A549 (cell line): ENCODE results near the gene FRMD8. TPM values are rescaled to one million over a fixed set of nuclear protein-coding genes. Genes with fewer than 3 reads are reported as not detected.

ENCODE experiments used
- ATOH8 ChIP-seq: fragments of 250-450 bp; sonication (Bioruptor Pico); IDR thresholded peaks from 2 replicates; pipeline ENCODE4 v1.5.0; 2020; ENCODE audit warnings: low read depth, mild to moderate bottlenecking, moderate library complexity
- CHD2 ChIP-seq: fragments of 150-350 bp; IDR thresholded peaks from 2 replicates; pipeline ENCODE4 v1.6.1; 2014; ENCODE audit warnings: low read length; ENCODE audit not compliant: partially characterized antibody
- CHD4 ChIP-seq: fragments of 200-600 bp; sonication (generic); IDR thresholded peaks from 2 replicates; pipeline ENCODE4 v1.6.1; 2016; ENCODE audit warnings: antibody characterized with exemption, mild to moderate bottlenecking, borderline replicate concordance
- E2F6 ChIP-seq: IDR thresholded peaks from 2 replicates; pipeline ENCODE4 v1.6.1; 2012; ENCODE audit warnings: low read depth, borderline replicate concordance
- EHMT2 ChIP-seq: fragments of 200-600 bp; sonication (generic); IDR thresholded peaks from 2 replicates; pipeline ENCODE4 v1.6.1; 2016; ENCODE audit warnings: antibody characterized with exemption, low read depth, mild to moderate bottlenecking, moderate library complexity
- EP300 ChIP-seq, 2 experiments: fragments of >200 bp; sonication (Bioruptor Twin); formaldehyde crosslinking; IDR thresholded peaks; 2 replicates in 1 of 2; 3 replicates in 1 of 2; pipeline ENCODE4 v1.6.1; 2016 to 2017
- ESRRA ChIP-seq: fragments of 150-350 bp; IDR thresholded peaks from 2 replicates; pipeline ENCODE4 v1.6.1; 2014; ENCODE audit warnings: mild to moderate bottlenecking, low read length, borderline replicate concordance
- FOSB ChIP-seq: fragments of 250-450 bp; sonication (Bioruptor Pico); IDR thresholded peaks from 2 replicates; pipeline ENCODE4 v1.5.0; 2020; ENCODE audit warnings: mild to moderate bottlenecking, moderate library complexity
- FOXS1 ChIP-seq: fragments of 250-450 bp; sonication (Bioruptor Pico); IDR thresholded peaks from 2 replicates; pipeline ENCODE4 v1.5.0; 2020; ENCODE audit warnings: mild to moderate bottlenecking, moderate library complexity
- GATA3 ChIP-seq: IDR thresholded peaks from 2 replicates; pipeline ENCODE4 v1.6.1; 2012; ENCODE audit warnings: borderline replicate concordance
- HEYL ChIP-seq: fragments of 250-450 bp; sonication (Bioruptor Pico); IDR thresholded peaks from 2 replicates; pipeline ENCODE4 v1.8.0; 2021; ENCODE audit warnings: mild to moderate bottlenecking, moderate library complexity
- HOXB5 ChIP-seq: fragments of 250-450 bp; sonication (Bioruptor Pico); IDR thresholded peaks from 2 replicates; pipeline ENCODE4 v1.5.0; 2020; ENCODE audit warnings: mild to moderate bottlenecking, moderate library complexity
- JUN ChIP-seq, 2 experiments: fragments of >200 bp; sonication (Bioruptor Twin); formaldehyde crosslinking; IDR thresholded peaks; 2 replicates in 1 of 2; 3 replicates in 1 of 2; pipeline ENCODE4 v1.6.1; 2016 to 2017
- JUNB ChIP-seq: fragments of >200 bp; sonication (Bioruptor Twin); formaldehyde crosslinking; IDR thresholded peaks from 2 replicates; pipeline ENCODE4 v1.6.1; 2016
- KDM1A ChIP-seq: fragments of 200-600 bp; sonication (generic); IDR thresholded peaks from 2 replicates; pipeline ENCODE4 v1.6.1; 2016; ENCODE audit warnings: low read depth, mild to moderate bottlenecking
- MAFK ChIP-seq: fragments of 450-650 bp; IDR thresholded peaks from 2 replicates; pipeline ENCODE4 v1.6.1; 2014; ENCODE audit not compliant: partially characterized antibody
- MAX ChIP-seq: IDR thresholded peaks from 2 replicates; pipeline ENCODE4 v1.6.1; 2012
- NFE2L2 ChIP-seq: fragments of 150-350 bp; conservative IDR thresholded peaks from 2 replicates; pipeline ENCODE4 v1.6.1; 2014; ENCODE audit warnings: low read length
- NR3C1 ChIP-seq: fragments of >200 bp; sonication (Bioruptor Twin); formaldehyde crosslinking; IDR thresholded peaks from 3 replicates; pipeline ENCODE4 v1.6.1; 2017
- POLR2A ChIP-seq: IDR thresholded peaks from 2 replicates; pipeline ENCODE4 v1.6.1; 2012; ENCODE audit warnings: mild to moderate bottlenecking, low read length
- RCOR1 ChIP-seq: fragments of 150-350 bp; IDR thresholded peaks from 2 replicates; pipeline ENCODE4 v1.6.1; 2014; ENCODE audit warnings: antibody characterized with exemption, low read length, low read depth
- RFX5 ChIP-seq: fragments of 450-650 bp; IDR thresholded peaks from 2 replicates; pipeline ENCODE4 v1.7.1; 2014; ENCODE audit warnings: antibody characterized with exemption, mild to moderate bottlenecking, moderate library complexity
- RNF2 ChIP-seq: fragments of 200-600 bp; sonication (generic); IDR thresholded peaks from 2 replicates; pipeline ENCODE4 v1.6.1; 2016; ENCODE audit warnings: low read depth, mild to moderate bottlenecking, antibody characterized with exemption, moderate library complexity, borderline replicate concordance
- TP53 ChIP-seq: fragments of 250-450 bp; sonication (Bioruptor Pico); IDR thresholded peaks from 2 replicates; pipeline ENCODE4 v1.5.0; 2021; ENCODE audit warnings: mild to moderate bottlenecking, moderate library complexity
- ZSCAN20 ChIP-seq: fragments of 250-450 bp; sonication (Bioruptor Pico); IDR thresholded peaks from 2 replicates; pipeline ENCODE4 v1.8.0; 2022; ENCODE audit warnings: mild to moderate bottlenecking, moderate library complexity
- polyA plus RNA-seq, 4 experiments: library from polyadenylated mRNA; depleted of rRNA in 3 of 4; stranded (reverse); fragments of >200 nt; fragmentation: RNase III in 1 of 4; extraction: RNeasy Plus Mini Kit Qiagen cat#74134 plus additional on column Dnase treatment in 1 of 4; gene quantifications; 2 replicates in 3 of 4; 3 replicates in 1 of 4; pipeline ENCODE4 v1.2.3, GENCODE V29; 2011 to 2017
- TF ChIP-seq, protein P1 (sequence below): fragments of 150-350 bp; IDR thresholded peaks from 2 replicates; pipeline ENCODE4 v1.6.1; 2014; ENCODE audit warnings: low read depth, mild to moderate bottlenecking, low read length
- TF ChIP-seq, protein P2 (sequence below): IDR thresholded peaks from 2 replicates; pipeline ENCODE4 v1.6.1; 2012

The FRMD8 gene
- polyA plus RNA-seq, 2 of the 4 experiments (the other 2 are of a cell fraction), result 12.9 to 20.0 TPM

DNA sequence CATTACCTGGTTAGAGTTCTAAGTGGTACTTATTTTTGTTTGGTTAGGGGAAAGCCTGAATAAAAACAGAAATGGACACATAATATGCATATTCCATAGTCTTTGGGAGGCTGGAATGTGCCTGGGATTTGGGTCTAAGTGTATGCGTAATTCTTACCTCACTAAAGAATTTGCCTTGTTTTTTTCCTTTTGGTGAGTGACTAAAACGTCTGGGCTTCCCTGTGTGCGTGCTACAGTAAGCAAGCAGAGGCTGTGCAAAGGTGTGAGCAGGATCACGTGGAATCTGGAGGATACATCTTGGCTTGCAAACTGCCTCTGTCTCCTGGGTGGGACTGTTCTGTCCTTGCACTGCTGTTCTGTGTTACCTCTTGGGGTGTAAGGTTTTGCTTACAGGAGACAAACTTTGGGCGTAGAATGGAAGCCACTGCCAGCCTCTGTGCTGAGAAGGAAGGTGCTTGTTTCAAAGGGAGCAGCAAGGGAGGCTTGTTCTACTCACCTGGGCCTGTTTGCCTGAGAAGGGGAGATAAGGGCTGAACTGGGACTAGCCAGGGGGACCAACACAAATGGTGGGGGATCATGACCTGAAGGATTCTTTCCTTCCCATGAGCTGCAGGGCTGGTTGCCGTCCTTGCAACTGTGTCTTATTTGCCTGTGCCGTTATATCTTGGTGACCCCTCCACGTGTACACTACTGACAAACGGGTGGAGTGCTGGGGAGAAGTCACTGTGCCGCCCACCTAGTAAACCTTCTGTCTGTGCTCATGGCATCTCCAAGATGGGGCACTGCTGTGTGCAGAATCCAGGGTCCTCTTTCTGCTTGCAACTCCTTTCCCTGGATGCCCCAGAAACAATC, 40.6 kb downstream of the FRMD8 start (continued):
- TF ChIP-seq GATA3 (peak; percentile 39; the same call in 1 of the 2 replicates), ZSCAN20 (CRISPR knock-in tag) (peak; percentile 86), NFE2L2 (no peak), JUN (IDR thresholded peaks at IDR 0.05) (peak; percentile 83 to 96; a peak in 4 of 5 replicates), TP53 (CRISPR knock-in tag) (peak; percentile 98), EP300 (IDR thresholded peaks at IDR 0.05) (no peak), FOXS1 (peak; percentile 36; the same call in 1 of the 2 replicates), HEYL (no peak; the same call in 1 of the 2 replicates), RFX5 (no peak), CHD2 (peak; percentile 63), MAX (no peak; the same call in 1 of the 2 replicates), RCOR1 (no peak), JUNB (no peak), E2F6 (peak; percentile 47; the same call in 1 of the 2 replicates), KDM1A (no peak), NR3C1 (no peak), EHMT2 (no peak), RNF2 (no peak), ESRRA (no peak), CHD4 (no peak), FOSB (CRISPR knock-in tag) (peak; percentile 98), HOXB5 (peak; percentile 85), MAFK (no peak), ATOH8 (peak; percentile 48; the same call in 1 of the 2 replicates), POLR2A (peak; percentile 62)
- TF ChIP-seq, protein P1, sequence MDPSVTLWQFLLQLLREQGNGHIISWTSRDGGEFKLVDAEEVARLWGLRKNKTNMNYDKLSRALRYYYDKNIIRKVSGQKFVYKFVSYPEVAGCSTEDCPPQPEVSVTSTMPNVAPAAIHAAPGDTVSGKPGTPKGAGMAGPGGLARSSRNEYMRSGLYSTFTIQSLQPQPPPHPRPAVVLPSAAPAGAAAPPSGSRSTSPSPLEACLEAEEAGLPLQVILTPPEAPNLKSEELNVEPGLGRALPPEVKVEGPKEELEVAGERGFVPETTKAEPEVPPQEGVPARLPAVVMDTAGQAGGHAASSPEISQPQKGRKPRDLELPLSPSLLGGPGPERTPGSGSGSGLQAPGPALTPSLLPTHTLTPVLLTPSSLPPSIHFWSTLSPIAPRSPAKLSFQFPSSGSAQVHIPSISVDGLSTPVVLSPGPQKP, result no peak
- TF ChIP-seq, protein P2, sequence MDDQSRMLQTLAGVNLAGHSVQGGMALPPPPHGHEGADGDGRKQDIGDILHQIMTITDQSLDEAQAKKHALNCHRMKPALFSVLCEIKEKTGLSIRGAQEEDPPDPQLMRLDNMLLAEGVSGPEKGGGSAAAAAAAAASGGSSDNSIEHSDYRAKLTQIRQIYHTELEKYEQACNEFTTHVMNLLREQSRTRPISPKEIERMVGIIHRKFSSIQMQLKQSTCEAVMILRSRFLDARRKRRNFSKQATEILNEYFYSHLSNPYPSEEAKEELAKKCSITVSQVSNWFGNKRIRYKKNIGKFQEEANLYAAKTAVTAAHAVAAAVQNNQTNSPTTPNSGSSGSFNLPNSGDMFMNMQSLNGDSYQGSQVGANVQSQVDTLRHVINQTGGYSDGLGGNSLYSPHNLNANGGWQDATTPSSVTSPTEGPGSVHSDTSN, result peak; percentile 70
